Measurements from ENCODE around the gene CYTH1. TPM values are rescaled to one million over a fixed set of nuclear protein-coding genes. Genes with fewer than 3 reads are reported as not detected.

Gene CYTH1
- total RNA-seq, 1 donor from 2014 or later, result 25.0 TPM

DNA sequence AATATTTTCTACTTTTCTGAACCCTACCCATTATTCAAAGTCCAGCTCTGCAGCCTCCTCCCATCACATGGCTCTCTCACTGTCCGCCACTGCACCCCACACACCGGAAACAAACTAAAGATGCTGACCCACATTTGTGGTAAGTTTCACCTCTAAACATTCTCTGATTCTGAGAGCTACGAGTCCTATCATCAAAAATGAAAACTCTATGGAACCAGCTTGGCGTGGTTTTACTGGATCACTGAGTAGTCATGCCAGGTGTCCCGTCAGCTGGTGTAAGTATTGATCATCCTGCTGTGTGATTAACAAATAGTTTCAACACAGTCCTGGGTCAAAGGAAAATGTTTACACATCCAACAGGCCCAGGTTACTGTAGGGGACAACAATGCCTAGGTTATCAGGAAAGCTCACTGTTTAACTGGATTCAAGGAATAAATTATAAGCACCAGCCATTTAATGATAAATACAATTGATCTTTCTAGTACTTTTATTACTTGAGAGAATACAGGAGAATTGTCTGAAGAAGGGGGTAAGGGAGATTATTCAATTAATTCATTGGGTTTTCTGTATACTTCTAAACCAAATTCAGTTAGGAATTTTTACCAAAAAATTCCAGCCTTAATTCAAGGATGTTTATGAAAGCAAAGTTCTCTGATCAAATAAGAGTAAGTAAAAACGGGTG, 33.9 kb downstream of the CYTH1 start:
- DNase-seq (ENCODE audit: low read depth) (no peak), FAIRE-seq (no peak)
- H3K9me3 ChIP-seq (ENCODE audit: insufficient read depth, low read depth, low read length), result no peaks in the 10 kb centered on the region
- no peak overlapping the region for H3K4me3 ChIP-seq (ENCODE audit: insufficient read depth, low read depth, low read length)
- no peak overlapping the region for H2AFZ ChIP-seq (ENCODE audit: low read depth, low read length)
- no peaks in the 10 kb centered on the region for H3K36me3 ChIP-seq (ENCODE audit: insufficient read depth, low read length)
- no peak overlapping the region for H3K9ac ChIP-seq (ENCODE audit: low read length)
- H3K27me3 ChIP-seq (ENCODE audit: insufficient read depth, low read length), result no peaks in the 10 kb centered on the region
- Mint-ChIP-seq H3K4me1 (ENCODE audit: low read depth, unreplicated experiment) (peaks cover 17% of the 10 kb centered on the region), H3K36me3 (ENCODE audit: low read depth, unreplicated experiment) (peaks cover under 1% of the 10 kb centered on the region), H3K9me3 (ENCODE audit: unreplicated experiment) (no peaks in the 10 kb centered on the region), H3K27ac (ENCODE audit: unreplicated experiment) (peak overlapping the region; percentile 63), H3K27me3 (ENCODE audit: low read depth, unreplicated experiment) (no peaks in the 10 kb centered on the region), H3K4me3 (ENCODE audit: unreplicated experiment) (no peak overlapping the region)
- TF ChIP-seq, protein P1, sequence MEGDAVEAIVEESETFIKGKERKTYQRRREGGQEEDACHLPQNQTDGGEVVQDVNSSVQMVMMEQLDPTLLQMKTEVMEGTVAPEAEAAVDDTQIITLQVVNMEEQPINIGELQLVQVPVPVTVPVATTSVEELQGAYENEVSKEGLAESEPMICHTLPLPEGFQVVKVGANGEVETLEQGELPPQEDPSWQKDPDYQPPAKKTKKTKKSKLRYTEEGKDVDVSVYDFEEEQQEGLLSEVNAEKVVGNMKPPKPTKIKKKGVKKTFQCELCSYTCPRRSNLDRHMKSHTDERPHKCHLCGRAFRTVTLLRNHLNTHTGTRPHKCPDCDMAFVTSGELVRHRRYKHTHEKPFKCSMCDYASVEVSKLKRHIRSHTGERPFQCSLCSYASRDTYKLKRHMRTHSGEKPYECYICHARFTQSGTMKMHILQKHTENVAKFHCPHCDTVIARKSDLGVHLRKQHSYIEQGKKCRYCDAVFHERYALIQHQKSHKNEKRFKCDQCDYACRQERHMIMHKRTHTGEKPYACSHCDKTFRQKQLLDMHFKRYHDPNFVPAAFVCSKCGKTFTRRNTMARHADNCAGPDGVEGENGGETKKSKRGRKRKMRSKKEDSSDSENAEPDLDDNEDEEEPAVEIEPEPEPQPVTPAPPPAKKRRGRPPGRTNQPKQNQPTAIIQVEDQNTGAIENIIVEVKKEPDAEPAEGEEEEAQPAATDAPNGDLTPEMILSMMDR (IDR thresholded peaks at IDR 0.05; ENCODE audit: insufficient read depth, low read depth, low read length), result no peak
- TF ChIP-seq EZH2 (IDR thresholded peaks at IDR 0.05; ENCODE audit: insufficient read depth, low read length), result no peak
- H3K4me1 ChIP-seq (ENCODE audit: insufficient read depth, low read length), result no peaks in the 10 kb centered on the region
- peaks cover 25% of the 10 kb centered on the region for H3K79me2 ChIP-seq (ENCODE audit: insufficient read depth, low read length)
- peaks cover 35% of the 10 kb centered on the region for H4K20me1 ChIP-seq (ENCODE audit: insufficient read depth, low read length)
- peak overlapping the region; percentile 46 for H3K4me2 ChIP-seq (ENCODE audit: low read length)
- no peak overlapping the region for H3K27ac ChIP-seq (ENCODE audit: low read depth, low read length)

DNA sequence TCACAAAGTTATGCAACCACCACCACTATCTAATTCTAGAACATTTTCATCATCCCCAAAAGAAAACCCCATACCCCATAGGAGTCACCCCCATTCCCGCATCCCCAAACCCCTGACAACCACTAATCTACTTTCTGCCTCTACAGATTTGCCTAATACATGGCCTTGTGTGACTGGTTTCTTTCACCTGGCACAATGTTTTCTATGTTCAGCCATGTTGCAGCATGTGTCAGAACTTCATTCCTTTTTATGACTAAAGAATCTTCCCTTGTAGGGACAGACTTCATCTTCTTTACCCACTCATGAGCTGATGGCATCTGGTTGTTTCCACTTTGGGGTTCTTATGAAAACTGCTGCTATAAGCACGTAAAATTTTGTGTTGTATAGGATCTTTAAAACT, 34.6 kb downstream of the CYTH1 start:
- TF ChIP-seq, protein P1 (IDR thresholded peaks at IDR 0.05; ENCODE audit: insufficient read depth, low read depth, low read length), result no peak
- TF ChIP-seq EZH2 (IDR thresholded peaks at IDR 0.05; ENCODE audit: insufficient read depth, low read length), result no peak

DNA sequence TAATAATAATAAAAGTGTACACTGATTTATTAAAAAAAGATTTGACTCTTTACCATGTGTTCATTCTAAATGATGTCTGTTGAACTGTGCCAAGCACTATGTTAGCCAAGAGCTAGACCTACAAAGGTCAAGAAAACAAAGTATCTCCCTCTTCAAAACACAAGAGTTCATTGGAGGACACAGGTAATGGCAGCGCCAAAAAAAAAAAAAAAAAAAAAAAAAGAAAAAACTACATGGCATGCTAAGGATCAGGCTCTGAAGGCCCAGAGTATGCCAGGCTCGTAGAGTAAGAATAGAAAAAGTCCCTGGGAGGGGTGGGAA, 35.2 kb downstream of the CYTH1 start:
- FAIRE-seq, result no peak
- H3K4me3 Mint-ChIP-seq (ENCODE audit: unreplicated experiment), result no peak overlapping the region
- no peak overlapping the region for H3K27ac ChIP-seq (ENCODE audit: low read depth, low read length)

More for the DNA sequence above, 34.6 kb downstream of the CYTH1 start:
- Mint-ChIP-seq H3K27me3 (ENCODE audit: low read depth, unreplicated experiment) (no peaks in the 10 kb centered on the region), H3K4me3 (ENCODE audit: unreplicated experiment) (no peak overlapping the region), H3K9me3 (ENCODE audit: unreplicated experiment) (no peaks in the 10 kb centered on the region), H3K36me3 (ENCODE audit: low read depth, unreplicated experiment) (peaks cover 2% of the 10 kb centered on the region), H3K4me1 (ENCODE audit: low read depth, unreplicated experiment) (peaks cover 17% of the 10 kb centered on the region), H3K27ac (ENCODE audit: unreplicated experiment) (no peak overlapping the region)
- Histone ChIP-seq H3K9ac (ENCODE audit: low read length) (no peak overlapping the region), H4K20me1 (ENCODE audit: insufficient read depth, low read length) (peaks cover 31% of the 10 kb centered on the region), H2AFZ (ENCODE audit: low read depth, low read length) (no peak overlapping the region), H3K9me3 (ENCODE audit: insufficient read depth, low read depth, low read length) (no peaks in the 10 kb centered on the region), H3K4me2 (ENCODE audit: low read length) (no peak overlapping the region), H3K27ac (ENCODE audit: low read depth, low read length) (no peak overlapping the region), H3K36me3 (ENCODE audit: insufficient read depth, low read length) (no peaks in the 10 kb centered on the region), H3K27me3 (ENCODE audit: insufficient read depth, low read length) (no peaks in the 10 kb centered on the region), H3K4me1 (ENCODE audit: insufficient read depth, low read length) (no peaks in the 10 kb centered on the region), H3K79me2 (ENCODE audit: insufficient read depth, low read length) (peaks cover 23% of the 10 kb centered on the region), H3K4me3 (ENCODE audit: insufficient read depth, low read depth, low read length) (no peak overlapping the region)
- FAIRE-seq, result no peak
- DNase-seq (ENCODE audit: low read depth), result no peak

More for the DNA sequence above, 35.2 kb downstream of the CYTH1 start:
- H3K27ac Mint-ChIP-seq (ENCODE audit: unreplicated experiment), result no peak overlapping the region
- Histone ChIP-seq H3K79me2 (ENCODE audit: insufficient read depth, low read length) (peaks cover 20% of the 10 kb centered on the region), H3K36me3 (ENCODE audit: insufficient read depth, low read length) (no peaks in the 10 kb centered on the region), H3K4me3 (ENCODE audit: insufficient read depth, low read depth, low read length) (no peak overlapping the region), H3K9me3 (ENCODE audit: insufficient read depth, low read depth, low read length) (no peaks in the 10 kb centered on the region), H3K4me2 (ENCODE audit: low read length) (no peak overlapping the region), H3K9ac (ENCODE audit: low read length) (no peak overlapping the region), H3K4me1 (ENCODE audit: insufficient read depth, low read length) (no peaks in the 10 kb centered on the region), H4K20me1 (ENCODE audit: insufficient read depth, low read length) (peaks cover 31% of the 10 kb centered on the region), H2AFZ (ENCODE audit: low read depth, low read length) (no peak overlapping the region), H3K27me3 (ENCODE audit: insufficient read depth, low read length) (no peaks in the 10 kb centered on the region)
- DNase-seq (ENCODE audit: low read depth), result no peak
- peaks cover 2% of the 10 kb centered on the region for H3K36me3 Mint-ChIP-seq (ENCODE audit: low read depth, unreplicated experiment)
- H3K4me1 Mint-ChIP-seq (ENCODE audit: low read depth, unreplicated experiment), result peaks cover 17% of the 10 kb centered on the region
- TF ChIP-seq, protein P1 (IDR thresholded peaks at IDR 0.05; ENCODE audit: insufficient read depth, low read depth, low read length), result no peak
- no peak for TF ChIP-seq EZH2 (IDR thresholded peaks at IDR 0.05; ENCODE audit: insufficient read depth, low read length)
- H3K9me3 Mint-ChIP-seq (ENCODE audit: unreplicated experiment), result no peaks in the 10 kb centered on the region
- H3K27me3 Mint-ChIP-seq (ENCODE audit: low read depth, unreplicated experiment), result no peaks in the 10 kb centered on the region

All from astrocyte (in vitro differentiated cells and primary cell).